Gastrocnemius medialis (tissue), 4 donors: ENCODE data around the gene MAD1L1. TPM values are rescaled to one million over a fixed set of nuclear protein-coding genes. Genes with fewer than 3 reads are reported as not detected.

Source experiments
- ATAC-seq, 2 donors: fragments of 150-250 bp; one replicate each; pipeline ENCODE4 v1.9.1; 2016
- DNase-seq, 2 donors: peaks; one replicate each; pipeline ENCODE4 v3.0.0-alpha.2; 2019
- H3K27ac ChIP-seq, 4 donors: fragments of 200-600 bp; sonication (generic); 1 replicate in 1 of 4; 2 replicates in 3 of 4; pipeline ENCODE4 v1.5.1; 2016 to 2018; ENCODE audit warnings: mild to moderate bottlenecking in 2 of 4, moderate library complexity in 1 of 4
- H3K27me3 ChIP-seq, 3 donors: fragments of 200-600 bp; sonication (generic) in 2 of 3; 1 replicate in 1 of 3; 2 replicates in 2 of 3; pipeline versions ENCODE4 v1.5.1 to v1.6.0; 2016 to 2019; ENCODE audit warnings: mild to moderate bottlenecking in 1 of 3, moderate library complexity in 1 of 3
- H3K36me3 ChIP-seq, 2 donors: fragments of 200-600 bp; sonication (generic) in 1 of 2; one replicate each; pipeline ENCODE4 v1.5.1; 2017 to 2018
- H3K4me1 ChIP-seq, 2 donors: fragments of 200-600 bp; sonication (generic) in 1 of 2; one replicate each; pipeline ENCODE4 v1.5.1; 2016 to 2017; ENCODE audit warnings: mild to moderate bottlenecking in 2 of 2
- H3K4me3 ChIP-seq, 4 donors: fragments of 200-600 bp; sonication (generic) in 3 of 4; 1 replicate in 1 of 4; 2 replicates in 3 of 4; pipeline ENCODE4 v1.5.1; 2016 to 2019; ENCODE audit warnings: mild to moderate bottlenecking in 2 of 4
- H3K9me3 ChIP-seq, 3 donors: fragments of 200-600 bp; sonication (generic) in 2 of 3; 1 replicate in 1 of 3; 2 replicates in 2 of 3; pipeline ENCODE4 v1.5.1; 2016 to 2019
- POLR2A ChIP-seq, 2 donors: fragments of 450-650 bp; IDR thresholded peaks; one replicate each; pipeline ENCODE4 v1.6.1; 2017; ENCODE audit warnings: antibody characterized with exemption in 2 of 2, mild to moderate bottlenecking in 2 of 2, moderate library complexity in 2 of 2
- in situ Hi-C, 4 donors: fragments of 200-750 bp; cut with MboI; loops; one replicate each; pipeline versions ENCODE4 v1.15.0 to v1.8.0; 2017; ENCODE audit warnings: low sequenced_read_pairs in 4 of 4
- intact Hi-C: fragments of 100-400 bp; cut with DNase I; formaldehyde crosslinking; loops from one replicate; pipeline ENCODE4 v1.15.1; 2023; ENCODE audit warnings: low total_unique reads
- total RNA-seq, 4 donors: library from RNA; depleted of rRNA; stranded (reverse); fragments of >200 nt; gene quantifications; one replicate each; pipeline versions ENCODE4 v1.1.0 to v1.2.3, GENCODE V29; 2016
- TF ChIP-seq, protein P1 (sequence below), 5 experiments: fragments of 450-650 bp in 3 of 5; fragments of 200-600 bp in 2 of 5; sonication (generic) in 2 of 5; IDR thresholded peaks in 4 of 5; conservative IDR thresholded peaks in 1 of 5; 1 replicate in 4 of 5; 2 replicates in 1 of 5; pipeline ENCODE4 v1.5.1; 2016 to 2019; ENCODE audit warnings: antibody characterized with exemption in 5 of 5, mild to moderate bottlenecking in 3 of 5, moderate library complexity in 3 of 5

The MAD1L1 gene
- total RNA-seq, 4 donors from 2014 or later = 19.7 to 32.4 (median 22.7) TPM

DNA sequence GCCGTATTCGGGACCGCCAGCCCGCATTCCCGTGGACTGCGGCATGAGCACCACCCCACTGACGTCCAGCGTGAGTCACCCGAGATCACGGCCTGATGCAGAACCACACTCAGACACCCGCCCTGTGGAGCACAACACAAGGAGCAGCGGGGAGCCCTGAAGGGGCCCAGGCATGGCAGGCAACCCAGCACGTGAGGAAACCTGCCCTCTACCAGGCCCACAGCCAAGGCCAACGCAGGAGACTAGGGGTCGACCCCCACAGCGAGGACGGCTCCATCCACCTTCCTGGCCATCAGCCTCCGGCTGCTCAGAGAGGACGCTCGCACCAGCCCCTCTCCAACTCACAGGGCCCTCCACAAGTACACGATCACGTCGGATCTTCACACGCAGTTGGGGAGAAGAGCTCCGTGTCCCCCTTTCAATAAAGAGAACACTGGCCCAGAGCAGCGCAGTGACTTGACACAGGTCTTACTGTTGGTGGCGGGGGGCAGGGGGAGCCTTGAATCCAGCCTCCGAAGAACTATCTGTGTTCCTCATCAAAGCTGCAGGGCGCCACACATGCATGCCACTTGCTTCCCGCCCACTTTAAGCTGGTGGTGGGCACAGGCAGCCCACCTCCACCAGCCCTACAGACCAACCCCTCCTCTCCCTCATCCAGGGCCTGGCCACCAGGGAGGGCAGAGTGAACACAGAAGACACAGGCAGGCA is 22.0 kb downstream of the MAD1L1 start:
- H3K36me3 ChIP-seq = peaks cover 0 to 47% of the 10 kb centered on the region in 2 donors
- no peak overlapping the region for H3K27ac ChIP-seq
- ATAC-seq (no peak), DNase-seq (no peak)
- H3K27me3 ChIP-seq = no peaks in the 10 kb centered on the region
- TF ChIP-seq, protein P1, sequence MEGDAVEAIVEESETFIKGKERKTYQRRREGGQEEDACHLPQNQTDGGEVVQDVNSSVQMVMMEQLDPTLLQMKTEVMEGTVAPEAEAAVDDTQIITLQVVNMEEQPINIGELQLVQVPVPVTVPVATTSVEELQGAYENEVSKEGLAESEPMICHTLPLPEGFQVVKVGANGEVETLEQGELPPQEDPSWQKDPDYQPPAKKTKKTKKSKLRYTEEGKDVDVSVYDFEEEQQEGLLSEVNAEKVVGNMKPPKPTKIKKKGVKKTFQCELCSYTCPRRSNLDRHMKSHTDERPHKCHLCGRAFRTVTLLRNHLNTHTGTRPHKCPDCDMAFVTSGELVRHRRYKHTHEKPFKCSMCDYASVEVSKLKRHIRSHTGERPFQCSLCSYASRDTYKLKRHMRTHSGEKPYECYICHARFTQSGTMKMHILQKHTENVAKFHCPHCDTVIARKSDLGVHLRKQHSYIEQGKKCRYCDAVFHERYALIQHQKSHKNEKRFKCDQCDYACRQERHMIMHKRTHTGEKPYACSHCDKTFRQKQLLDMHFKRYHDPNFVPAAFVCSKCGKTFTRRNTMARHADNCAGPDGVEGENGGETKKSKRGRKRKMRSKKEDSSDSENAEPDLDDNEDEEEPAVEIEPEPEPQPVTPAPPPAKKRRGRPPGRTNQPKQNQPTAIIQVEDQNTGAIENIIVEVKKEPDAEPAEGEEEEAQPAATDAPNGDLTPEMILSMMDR (IDR thresholded peaks at IDR 0.05 in 4 of 5, conservative IDR thresholded peaks at IDR 0.05 in 1 of 5) = no peak
- TF ChIP-seq POLR2A (IDR thresholded peaks at IDR 0.05) = no peak
- no peak overlapping the region for H3K4me3 ChIP-seq
- H3K4me1 ChIP-seq = peaks cover 0 to 7% of the 10 kb centered on the region in 2 donors
- in situ Hi-C loops = loop anchor here in 2 of 4 donors (25.0 kb wide), 2 partner anchors 548 to 623 kb away; partner anchors contain the start of gene ELFN1 (in 1 of the 2)
- intact Hi-C loops = no loop called here
- no peaks in the 10 kb centered on the region for H3K9me3 ChIP-seq

DNA sequence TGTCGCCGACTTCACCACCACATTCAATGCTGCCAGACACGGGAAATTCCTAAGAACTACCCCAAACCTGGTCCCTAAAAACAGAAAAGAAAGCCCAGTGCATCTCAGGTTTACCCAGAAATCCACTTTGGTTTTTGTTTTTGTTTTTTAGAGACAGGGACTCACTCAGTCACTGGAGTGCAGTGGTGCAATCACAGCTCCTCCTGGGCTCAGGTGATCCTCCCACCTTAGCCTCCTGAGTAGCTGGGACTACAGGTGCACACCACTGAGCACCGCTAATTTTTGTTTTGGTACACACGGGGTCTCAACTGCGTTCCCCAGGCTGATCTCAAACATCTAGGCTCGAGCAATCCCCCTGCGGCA is 22.8 kb downstream of the MAD1L1 start:
- Histone ChIP-seq H3K27ac (no peak overlapping the region), H3K4me3 (no peak overlapping the region), H3K36me3 (peaks cover 0 to 42% of the 10 kb centered on the region in 2 donors), H3K9me3 (no peaks in the 10 kb centered on the region), H3K4me1 (peaks cover 0 to 7% of the 10 kb centered on the region in 2 donors), H3K27me3 (no peaks in the 10 kb centered on the region)
- in situ Hi-C loops = loop anchor here in 2 of 4 donors (25.0 kb wide), 2 partner anchors 548 to 623 kb away; partner anchors contain the start of gene ELFN1 (in 1 of the 2)
- no peak for DNase-seq
- no peak for ATAC-seq
- TF ChIP-seq POLR2A (IDR thresholded peaks at IDR 0.05) = no peak
- TF ChIP-seq, protein P1 (IDR thresholded peaks at IDR 0.05 in 4 of 5, conservative IDR thresholded peaks at IDR 0.05 in 1 of 5) = no peak
- intact Hi-C loops = loop anchor here (1.0 to 2.0 kb wide), 2 partner anchors 106 to 545 kb away; no protein-coding TSS in a partner anchor

DNA sequence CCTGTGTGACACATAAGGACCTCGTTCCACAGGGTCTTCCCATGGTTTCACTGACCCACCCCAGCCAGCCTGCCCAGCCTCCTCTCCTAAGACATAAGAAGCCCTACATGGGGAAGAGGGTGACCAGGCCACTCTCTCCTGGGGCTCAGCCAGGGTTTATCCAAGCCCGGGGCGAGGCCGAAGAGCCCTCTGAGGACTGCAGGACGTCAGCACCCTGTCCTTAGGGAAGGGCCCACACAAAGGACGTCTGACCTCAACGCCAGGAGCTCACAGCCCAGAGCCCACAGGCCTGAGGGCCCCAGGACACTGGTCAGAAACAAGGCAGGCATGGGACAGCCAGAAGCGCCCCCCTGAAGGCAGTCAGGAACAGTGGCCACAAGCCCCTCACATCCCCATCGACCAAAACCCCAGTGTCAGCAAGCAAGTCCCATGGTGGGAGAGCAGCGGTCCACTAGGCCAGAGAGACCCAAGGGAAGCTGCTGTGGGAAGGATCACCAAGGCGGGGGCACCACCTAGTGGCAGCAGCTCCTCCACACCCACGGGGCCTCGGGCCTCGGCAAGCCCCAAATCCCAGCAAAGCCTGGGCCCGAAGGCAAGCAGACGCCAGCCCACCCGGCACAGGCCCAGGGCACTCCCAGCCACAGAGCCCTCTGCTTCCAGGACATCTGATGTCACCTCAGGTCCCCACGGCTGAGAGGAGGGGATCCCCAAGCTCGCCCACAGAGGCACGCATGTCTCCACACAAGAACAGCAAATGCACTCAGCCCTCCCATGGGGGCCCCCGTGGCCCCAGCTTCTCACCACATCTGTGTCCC is 23.4 kb downstream of the MAD1L1 start:
- TF ChIP-seq, protein P1 (IDR thresholded peaks at IDR 0.05 in 4 of 5, conservative IDR thresholded peaks at IDR 0.05 in 1 of 5) = peak; percentile 52 to 83 (median 74)
- TF ChIP-seq POLR2A (IDR thresholded peaks at IDR 0.05) = no peak

DNA sequence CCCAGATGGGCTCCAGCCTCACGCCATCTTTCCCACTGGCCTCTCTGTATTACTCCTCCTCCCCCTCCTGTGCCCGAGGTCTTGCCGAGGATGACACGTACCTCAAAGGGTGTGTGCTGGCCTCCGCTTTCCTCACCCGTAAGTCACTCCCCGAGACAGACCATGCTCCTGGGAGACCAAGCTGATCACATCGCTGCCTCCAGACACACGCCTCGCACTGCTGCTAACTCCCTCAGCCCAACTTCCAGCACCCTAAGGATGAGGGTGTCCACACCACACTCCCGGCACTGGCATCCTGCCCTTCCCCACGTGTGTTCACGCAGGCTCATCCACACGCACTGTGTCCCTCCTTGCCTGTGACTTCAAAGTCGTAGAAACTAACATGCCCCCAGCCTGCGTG is 24.0 kb downstream of the MAD1L1 start:
- no peak for TF ChIP-seq POLR2A (IDR thresholded peaks at IDR 0.05)
- TF ChIP-seq, protein P1 (IDR thresholded peaks at IDR 0.05 in 4 of 5, conservative IDR thresholded peaks at IDR 0.05 in 1 of 5) = no peak
- Histone ChIP-seq H3K4me3 (no peak overlapping the region), H3K4me1 (peaks cover 0 to 7% of the 10 kb centered on the region in 2 donors), H3K27me3 (no peaks in the 10 kb centered on the region), H3K9me3 (no peaks in the 10 kb centered on the region), H3K27ac (no peak overlapping the region), H3K36me3 (peaks cover 0 to 31% of the 10 kb centered on the region in 2 donors)
- intact Hi-C loops = loop anchor here (1.0 to 2.0 kb wide), 2 partner anchors 104 to 544 kb away; no protein-coding TSS in a partner anchor
- DNase-seq (no peak), ATAC-seq (no peak)
- in situ Hi-C loops = loop anchor here in 2 of 4 donors (25.0 kb wide), 2 partner anchors 546 to 621 kb away; partner anchors contain the start of gene ELFN1 (in 1 of the 2)

More for the DNA sequence above, 23.4 kb downstream of the MAD1L1 start:
- Histone ChIP-seq H3K9me3 (no peaks in the 10 kb centered on the region), H3K27me3 (no peaks in the 10 kb centered on the region), H3K27ac (no peak overlapping the region), H3K4me3 (no peak overlapping the region), H3K4me1 (peaks cover 0 to 7% of the 10 kb centered on the region in 2 donors), H3K36me3 (peaks cover 0 to 37% of the 10 kb centered on the region in 2 donors)
- intact Hi-C loops (loop anchor here (1.0 to 2.0 kb wide), 2 partner anchors 105 to 545 kb away; no protein-coding TSS in a partner anchor), in situ Hi-C loops (loop anchor here in 2 of 4 donors (25.0 kb wide), 2 partner anchors 547 to 622 kb away; partner anchors contain the start of gene ELFN1 (in 1 of the 2))
- DNase-seq (peak; percentile 38 to 53), ATAC-seq (peak; percentile 46 to 83)
